Neural cell (in vitro differentiated cells): ENCODE results near the gene FLOT1. TPM values are rescaled to one million over a fixed set of nuclear protein-coding genes. Genes with fewer than 3 reads are reported as not detected.

Source experiments
- H2AFZ ChIP-seq: fragments of 200-600, 300-800 bp; sonication (generic), shearing (Covaris generic); 2 replicates; pipeline ENCODE4 v1.6.0; 2014; ENCODE audit warnings: low read depth, mild to moderate bottlenecking, antibody characterized with exemption, low read length, moderate library complexity
- H3F3A ChIP-seq: fragments of 200-600 bp; shearing (Covaris generic); 2 replicates; pipeline ENCODE4 v1.6.1; 2016; ENCODE audit warnings: mild to moderate bottlenecking, moderate library complexity, mixed read lengths, antibody characterized with exemption, low read length; ENCODE audit not compliant: insufficient read depth, poor library complexity, severe bottlenecking
- H3K27ac ChIP-seq: fragments of 200-600, 300-800 bp; sonication (generic), shearing (Covaris generic); 2 replicates; pipeline ENCODE4 v1.5.1; 2014; ENCODE audit warnings: mild to moderate bottlenecking, low read length, moderate library complexity
- H3K27me3 ChIP-seq: fragments of 300-800, 200-600 bp; sonication (generic), shearing (Covaris generic); 2 replicates; pipeline ENCODE4 v1.6.0; 2014; ENCODE audit warnings: mild to moderate bottlenecking, low read depth, low read length, moderate library complexity; ENCODE audit not compliant: insufficient read depth
- H3K36me3 ChIP-seq: fragments of 300-800, 200-600 bp; sonication (generic), shearing (Covaris generic); 2 replicates; pipeline ENCODE4 v1.5.1; 2014; ENCODE audit warnings: mild to moderate bottlenecking, antibody characterized with exemption, low read length, moderate library complexity; ENCODE audit not compliant: insufficient read depth
- H3K4me2 ChIP-seq: fragments of 300-800, 200-600 bp; sonication (generic), shearing (Covaris generic); 2 replicates; pipeline ENCODE4 v1.6.0; 2014; ENCODE audit warnings: mild to moderate bottlenecking, low read length
- H3K4me3 ChIP-seq: fragments of 300-800, 200-600 bp; sonication (generic), shearing (Covaris generic); 2 replicates; pipeline ENCODE4 v1.5.1; 2014; ENCODE audit warnings: mild to moderate bottlenecking, low read length, moderate library complexity
- H3K79me2 ChIP-seq: fragments of 200-600 bp; shearing (Covaris generic); replicated peaks from 2 replicates; pipeline ENCODE4 v1.6.0; 2014; ENCODE audit warnings: mild to moderate bottlenecking, low read length, moderate library complexity; ENCODE audit not compliant: insufficient read depth
- H3K9ac ChIP-seq: fragments of 300-800, 200-600 bp; sonication (generic), shearing (Covaris generic); 2 replicates; pipeline ENCODE4 v1.6.1; 2016; ENCODE audit warnings: mild to moderate bottlenecking, low read length, mixed read lengths
- H3K9me2 ChIP-seq: fragments of 200-600 bp; shearing (Covaris generic); 2 replicates; pipeline ENCODE4 v1.6.1; 2016; ENCODE audit warnings: mild to moderate bottlenecking, low read length, mixed read lengths; ENCODE audit not compliant: insufficient read depth
- H3K9me3 ChIP-seq: fragments of 200-600, 300-800 bp; sonication (generic), shearing (Covaris generic); 2 replicates; pipeline ENCODE4 v1.6.1; 2016; ENCODE audit warnings: mild to moderate bottlenecking, mixed run types, low read length, moderate library complexity, mixed read lengths
- H4K20me1 ChIP-seq: fragments of 200-600 bp; shearing (Covaris generic); 2 replicates; pipeline ENCODE4 v1.6.1; 2016; ENCODE audit warnings: mild to moderate bottlenecking, mixed run types; ENCODE audit not compliant: insufficient read depth
- CTCF ChIP-seq: fragments of 450-650 bp; IDR thresholded peaks from 2 replicates; pipeline ENCODE4 v1.5.1; 2014; ENCODE audit warnings: antibody characterized with exemption, mild to moderate bottlenecking, moderate library complexity; ENCODE audit not compliant: poor library complexity, severe bottlenecking
- RAD21 ChIP-seq: fragments of 450-650 bp; conservative IDR thresholded peaks from 2 replicates; pipeline ENCODE4 v1.6.1; 2014; ENCODE audit warnings: antibody characterized with exemption, mild to moderate bottlenecking, moderate library complexity
- REST ChIP-seq: IDR thresholded peaks from 2 replicates; pipeline ENCODE4 v1.6.1; 2012; ENCODE audit warnings: borderline replicate concordance
- SMC3 ChIP-seq: fragments of 450-650 bp; conservative IDR thresholded peaks from 2 replicates; pipeline ENCODE4 v1.6.1; 2014; ENCODE audit warnings: antibody characterized with exemption, mild to moderate bottlenecking, moderate library complexity; ENCODE audit not compliant: poor library complexity
- TAF1 ChIP-seq: IDR thresholded peaks from 2 replicates; pipeline ENCODE4 v1.6.1; 2012; ENCODE audit warnings: low read depth
- polyA plus RNA-seq: library from polyadenylated mRNA; depleted of rRNA; stranded (reverse); fragments of >200 nt; gene quantifications from 2 replicates; pipeline ENCODE4 v1.2.3, GENCODE V29; 2014

Gene FLOT1
- polyA plus RNA-seq, 1 donor from 2014 or later, result 72.7 TPM

GRCh38 chr6:30743099-30744053 lies 889 bp upstream of the FLOT1 start:
- Histone ChIP-seq H3K9me2 (no peaks in the 10 kb centered on the region), H3K9me3 (no peaks in the 10 kb centered on the region), H3K9ac (peak overlapping the region; percentile 90), H3K27ac (peak overlapping the region; percentile 60), H3K4me2 (peak overlapping the region; percentile 68), H4K20me1 (no peaks in the 10 kb centered on the region), H3K79me2 (peaks cover 14% of the 10 kb centered on the region), H3K4me3 (peak overlapping the region; percentile 90), H3F3A (no peaks in the 10 kb centered on the region), H2AFZ (peak overlapping the region; percentile 88), H3K27me3 (peaks cover 20% of the 10 kb centered on the region), H3K36me3 (no peaks in the 10 kb centered on the region)
- TF ChIP-seq SMC3, result no peak
- no peak for TF ChIP-seq CTCF
- TF ChIP-seq RAD21, result no peak
- peak; percentile 38 for TF ChIP-seq TAF1

- peak overlapping the region; percentile 60 for H3K27ac ChIP-seq
- peaks cover 14% of the 10 kb centered on the region for H3K79me2 ChIP-seq
- peak overlapping the region; percentile 93 for H3K4me2 ChIP-seq
- no peaks in the 10 kb centered on the region for H3K9me3 ChIP-seq
- no peaks in the 10 kb centered on the region for H4K20me1 ChIP-seq
- peaks cover 20% of the 10 kb centered on the region for H3K27me3 ChIP-seq
- H3K36me3 ChIP-seq, result no peaks in the 10 kb centered on the region
- peak overlapping the region; percentile 88 for H2AFZ ChIP-seq
- H3F3A ChIP-seq, result no peaks in the 10 kb centered on the region
- no peaks in the 10 kb centered on the region for H3K9me2 ChIP-seq
- TF ChIP-seq SMC3 (peak; percentile 9), CTCF (no peak), REST (no peak)
- H3K9ac ChIP-seq, result peak overlapping the region; percentile 90
- peak overlapping the region; percentile 90 for H3K4me3 ChIP-seq
These were observed 635 bp downstream of the FLOT1 start for GRCh38 chr6:30741789-30742315.
